H1 (cell line): Measurements from ENCODE around the gene ASB3.

Experiments
- JUND ChIP-seq: IDR thresholded peaks from 2 replicates; pipeline ENCODE4 v1.6.1; 2011; ENCODE audit warnings: mild to moderate bottlenecking, improper control_type of control experiment, low read length
- RFX5 ChIP-seq: IDR thresholded peaks from 2 replicates; pipeline ENCODE4 v1.6.1; 2011; ENCODE audit warnings: low read depth, low read length, improper control_type of control experiment, borderline replicate concordance
- TAF1 ChIP-seq: IDR thresholded peaks from 2 replicates; pipeline ENCODE4 v1.6.1; 2011; ENCODE audit warnings: mild to moderate bottlenecking, low read depth, low read length
- TF ChIP-seq, protein P1 (sequence below), 3 experiments: IDR thresholded peaks; 1 replicate in 2 of 3; 2 replicates in 1 of 3; pipeline versions ENCODE4 v1.5.1 to v1.6.1; 2011; ENCODE audit warnings: low read length in 3 of 3, mild to moderate bottlenecking in 3 of 3, inconsistent platforms in 2 of 3, low read depth in 1 of 3, moderate library complexity in 1 of 3; ENCODE audit not compliant: insufficient read depth in 1 of 3; ENCODE audit errors: control extremely low read depth in 1 of 3

DNA sequence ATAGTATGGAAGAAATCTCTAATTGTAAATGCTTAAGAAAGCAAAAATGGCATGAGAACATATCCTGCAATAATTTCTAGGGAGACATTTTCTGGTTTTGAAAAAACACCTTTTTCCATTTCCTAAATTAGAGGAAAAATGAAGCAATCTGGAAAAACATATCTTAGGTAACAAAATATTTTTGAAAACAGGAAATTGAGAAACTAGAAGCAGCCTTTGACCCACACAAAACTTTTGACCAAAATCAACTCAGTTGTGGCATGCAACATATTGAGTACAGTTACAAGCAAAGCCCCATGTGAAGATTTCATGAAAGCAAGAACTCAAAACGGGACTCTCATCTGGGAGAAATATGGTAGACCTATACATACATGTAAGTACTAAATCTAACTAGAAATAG lies 47.7 kb downstream of the ASB3 start:
- TF ChIP-seq JUND: no peak
- TF ChIP-seq, protein P1, sequence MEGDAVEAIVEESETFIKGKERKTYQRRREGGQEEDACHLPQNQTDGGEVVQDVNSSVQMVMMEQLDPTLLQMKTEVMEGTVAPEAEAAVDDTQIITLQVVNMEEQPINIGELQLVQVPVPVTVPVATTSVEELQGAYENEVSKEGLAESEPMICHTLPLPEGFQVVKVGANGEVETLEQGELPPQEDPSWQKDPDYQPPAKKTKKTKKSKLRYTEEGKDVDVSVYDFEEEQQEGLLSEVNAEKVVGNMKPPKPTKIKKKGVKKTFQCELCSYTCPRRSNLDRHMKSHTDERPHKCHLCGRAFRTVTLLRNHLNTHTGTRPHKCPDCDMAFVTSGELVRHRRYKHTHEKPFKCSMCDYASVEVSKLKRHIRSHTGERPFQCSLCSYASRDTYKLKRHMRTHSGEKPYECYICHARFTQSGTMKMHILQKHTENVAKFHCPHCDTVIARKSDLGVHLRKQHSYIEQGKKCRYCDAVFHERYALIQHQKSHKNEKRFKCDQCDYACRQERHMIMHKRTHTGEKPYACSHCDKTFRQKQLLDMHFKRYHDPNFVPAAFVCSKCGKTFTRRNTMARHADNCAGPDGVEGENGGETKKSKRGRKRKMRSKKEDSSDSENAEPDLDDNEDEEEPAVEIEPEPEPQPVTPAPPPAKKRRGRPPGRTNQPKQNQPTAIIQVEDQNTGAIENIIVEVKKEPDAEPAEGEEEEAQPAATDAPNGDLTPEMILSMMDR (IDR thresholded peaks at IDR 0.05; ENCODE audit: control extremely low read depth in 1 of 3, insufficient read depth in 1 of 3, low read depth in 1 of 3, low read length in 3 of 3): no peak
- TF ChIP-seq TAF1: no peak
- no peak for TF ChIP-seq RFX5
